Measurements from ENCODE around the gene FTCD. TPM values are rescaled to one million over a fixed set of nuclear protein-coding genes. Genes with fewer than 3 reads are reported as not detected.

FTCD gene
- total RNA-seq, 1 experiment from 2014 or later = 0.40 TPM

DNA sequence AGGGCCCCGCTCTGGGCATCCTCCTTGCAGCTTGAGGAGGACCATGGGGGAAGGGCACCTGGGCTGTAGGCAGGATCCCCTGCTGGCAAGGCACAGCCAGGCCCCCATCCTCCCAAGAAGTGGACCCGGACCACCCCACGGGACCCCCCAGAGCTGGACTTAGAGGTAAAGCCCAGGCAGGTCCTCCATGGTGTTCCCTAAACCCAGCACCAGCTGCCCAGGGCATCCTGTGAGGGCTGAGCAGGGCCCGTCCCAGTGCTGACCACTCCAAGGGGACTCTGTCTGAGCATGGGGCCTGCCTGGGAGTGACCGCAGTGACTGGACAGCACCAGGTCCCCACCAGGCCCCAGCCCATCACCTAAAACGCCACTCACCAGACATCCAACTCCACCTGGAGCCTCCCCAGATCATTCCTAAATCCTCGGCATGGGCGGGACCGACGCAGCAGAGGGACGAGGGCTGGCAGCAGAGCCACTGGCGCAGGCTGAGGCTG, 36.2 kb downstream of the FTCD start:
- H3K4me1 ChIP-seq (ENCODE audit: insufficient read depth, low read length) = peaks cover 25% of the 10 kb centered on the region
- no peak for ATAC-seq
- peaks cover 67% of the 10 kb centered on the region for H3K36me3 ChIP-seq (ENCODE audit: low read depth, low read length)
- H3K27me3 ChIP-seq (ENCODE audit: low read length) = no peaks in the 10 kb centered on the region
- no peaks in the 10 kb centered on the region for H3K79me2 ChIP-seq (ENCODE audit: low read length)
- H3K9me3 ChIP-seq (ENCODE audit: low read length) = no peaks in the 10 kb centered on the region
- H4K20me1 ChIP-seq (ENCODE audit: low read length) = no peaks in the 10 kb centered on the region
- H3K4me3 ChIP-seq (ENCODE audit: low read length) = no peak overlapping the region
- no peak overlapping the region for H2AFZ ChIP-seq (ENCODE audit: low read length)
- H3K27ac ChIP-seq (ENCODE audit: low read length) = no peak overlapping the region
- no peak overlapping the region for H3K4me2 ChIP-seq (ENCODE audit: low read length)
- DNase-seq = no peak
- intact Hi-C loops (cut with micrococcal nuclease) = no loop called here
- TF ChIP-seq EZH2 (IDR thresholded peaks at IDR 0.05; ENCODE audit: low read length, unreplicated experiment) (no peak), EZH2phosphoT487 (IDR thresholded peaks at IDR 0.05; ENCODE audit: borderline replicate concordance, low read length) (no peak)
- TF ChIP-seq, protein P1, sequence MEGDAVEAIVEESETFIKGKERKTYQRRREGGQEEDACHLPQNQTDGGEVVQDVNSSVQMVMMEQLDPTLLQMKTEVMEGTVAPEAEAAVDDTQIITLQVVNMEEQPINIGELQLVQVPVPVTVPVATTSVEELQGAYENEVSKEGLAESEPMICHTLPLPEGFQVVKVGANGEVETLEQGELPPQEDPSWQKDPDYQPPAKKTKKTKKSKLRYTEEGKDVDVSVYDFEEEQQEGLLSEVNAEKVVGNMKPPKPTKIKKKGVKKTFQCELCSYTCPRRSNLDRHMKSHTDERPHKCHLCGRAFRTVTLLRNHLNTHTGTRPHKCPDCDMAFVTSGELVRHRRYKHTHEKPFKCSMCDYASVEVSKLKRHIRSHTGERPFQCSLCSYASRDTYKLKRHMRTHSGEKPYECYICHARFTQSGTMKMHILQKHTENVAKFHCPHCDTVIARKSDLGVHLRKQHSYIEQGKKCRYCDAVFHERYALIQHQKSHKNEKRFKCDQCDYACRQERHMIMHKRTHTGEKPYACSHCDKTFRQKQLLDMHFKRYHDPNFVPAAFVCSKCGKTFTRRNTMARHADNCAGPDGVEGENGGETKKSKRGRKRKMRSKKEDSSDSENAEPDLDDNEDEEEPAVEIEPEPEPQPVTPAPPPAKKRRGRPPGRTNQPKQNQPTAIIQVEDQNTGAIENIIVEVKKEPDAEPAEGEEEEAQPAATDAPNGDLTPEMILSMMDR (conservative IDR thresholded peaks at IDR 0.05; ENCODE audit: low read depth, low read length) = no peak
- POLR2A ChIA-PET (ENCODE audit: unreplicated experiment) = no interaction called here
- no peak overlapping the region for H3K9ac ChIP-seq (ENCODE audit: low read length)
- no TSS peak for BruUV-seq (replicated peaks)
- no peaks in the 10 kb centered on the region for H3F3A ChIP-seq (ENCODE audit: low read length, unreplicated experiment)
- H3K9me2 ChIP-seq (replicated peaks; ENCODE audit: low read length) = no peaks in the 10 kb centered on the region
- CTCF ChIA-PET = no interaction called here

DNA sequence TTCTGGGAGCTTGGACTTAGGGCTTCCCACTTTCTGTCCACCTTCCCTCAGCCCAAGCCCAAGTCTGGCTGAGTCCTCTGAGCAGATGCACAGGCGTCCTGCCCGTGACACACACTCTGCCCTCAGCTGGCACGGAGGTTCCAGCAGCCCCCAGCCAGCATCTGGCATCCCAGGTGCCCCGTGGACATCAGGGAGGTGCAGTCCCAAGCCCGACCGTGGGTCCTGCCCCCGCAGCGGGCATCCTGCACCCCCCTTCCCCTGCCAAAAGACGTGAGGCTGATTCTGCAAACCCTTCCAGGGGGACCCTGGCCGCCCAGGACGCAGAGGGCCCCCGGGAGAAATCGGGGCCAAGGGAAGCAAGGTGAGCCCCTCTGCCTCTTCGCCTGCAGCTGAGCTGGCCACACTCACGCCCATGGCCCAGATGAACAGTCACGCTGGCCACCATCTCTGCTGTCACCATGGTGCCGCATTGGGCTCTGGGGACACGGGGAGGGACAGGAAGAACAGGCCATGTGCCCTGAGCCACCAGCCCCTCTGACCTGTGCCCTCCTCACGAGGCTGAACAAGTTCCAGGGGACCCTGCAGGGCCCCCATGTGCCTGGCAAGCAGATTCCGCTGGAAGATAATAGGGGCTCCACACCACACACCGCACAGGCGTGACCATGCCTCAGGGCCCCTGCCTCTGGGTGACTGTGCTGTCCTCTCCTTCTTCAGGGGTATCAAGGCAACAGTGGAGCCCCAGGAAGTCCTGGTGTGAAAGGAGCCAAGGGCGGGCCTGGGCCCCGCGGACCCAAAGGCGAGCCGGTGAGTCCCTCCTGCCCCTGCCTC, 36.8 kb downstream of the FTCD start:
- BruUV-seq (replicated peaks) = no TSS peak
- POLR2A ChIA-PET (ENCODE audit: unreplicated experiment) = no interaction called here

More for the DNA sequence above, 36.8 kb downstream of the FTCD start:
- no peak for DNase-seq
- H3K9ac ChIP-seq (ENCODE audit: low read length) = no peak overlapping the region
- no peak overlapping the region for H2AFZ ChIP-seq (ENCODE audit: low read length)
- H3K9me2 ChIP-seq (replicated peaks; ENCODE audit: low read length) = no peaks in the 10 kb centered on the region
- no peak for ATAC-seq
- no peaks in the 10 kb centered on the region for H3K9me3 ChIP-seq (ENCODE audit: low read length)
- no peak overlapping the region for H3K4me3 ChIP-seq (ENCODE audit: low read length)
- H3K79me2 ChIP-seq (ENCODE audit: low read length) = no peaks in the 10 kb centered on the region
- intact Hi-C loops (cut with micrococcal nuclease) = no loop called here
- no peak overlapping the region for H3K27ac ChIP-seq (ENCODE audit: low read length)
- CTCF ChIA-PET = no interaction called here
- TF ChIP-seq EZH2phosphoT487 (IDR thresholded peaks at IDR 0.05; ENCODE audit: borderline replicate concordance, low read length) (no peak), EZH2 (IDR thresholded peaks at IDR 0.05; ENCODE audit: low read length, unreplicated experiment) (no peak)
- TF ChIP-seq, protein P1 (conservative IDR thresholded peaks at IDR 0.05; ENCODE audit: low read depth, low read length) = no peak
- H4K20me1 ChIP-seq (ENCODE audit: low read length) = no peaks in the 10 kb centered on the region
- H3F3A ChIP-seq (ENCODE audit: low read length, unreplicated experiment) = no peaks in the 10 kb centered on the region
- H3K4me1 ChIP-seq (ENCODE audit: insufficient read depth, low read length) = peaks cover 25% of the 10 kb centered on the region
- no peak overlapping the region for H3K4me2 ChIP-seq (ENCODE audit: low read length)
- H3K27me3 ChIP-seq (ENCODE audit: low read length) = no peaks in the 10 kb centered on the region
- H3K36me3 ChIP-seq (ENCODE audit: low read depth, low read length) = peaks cover 72% of the 10 kb centered on the region
